Measurements from ENCODE around the gene ANTXR1.

GRCh38 chr2:69210385-69210784 lies 197.4 kb downstream of the ANTXR1 start:
- TF ChIP-seq EZH2 (IDR thresholded peaks at IDR 0.05; ENCODE audit: borderline replicate concordance, low read depth, low read length, poor library complexity, severe bottlenecking) (no peak), CTCF (conservative IDR thresholded peaks at IDR 0.05; ENCODE audit: low read depth, low read length) (no peak)

All from A673 (cell line).